WTC11 (cell line): Measurements from ENCODE around the gene VEGFD. TPM values are rescaled to one million over a fixed set of nuclear protein-coding genes. Genes with fewer than 3 reads are reported as not detected.
A peak's percentile ranks its signal among the peaks of the same experiment; 100 is the strongest.

Experiments used
- ATAC-seq: fragments of 200-7000 bp; cut with Tn5 transposase; 2 replicates; pipeline ENCODE4 v1.10.0; 2021; ENCODE audit warnings: mild to moderate bottlenecking, moderate library complexity
- CTCF ChIA-PET: fragments of 300-600 bp; sonication (Branson Sonifier 250); formaldehyde crosslinking; loops from one replicate; lab custom pipeline; 2021; ENCODE audit warnings: antibody characterized with exemption; lab: Charles Lee
- POLR2A ChIA-PET: fragments of 350-600 bp; sonication (Branson Sonifier 250); formaldehyde crosslinking; loops from one replicate; lab custom pipeline; 2021; ENCODE audit warnings: antibody characterized with exemption; lab: Charles Lee
- DNase-seq: peaks from one replicate; pipeline ENCODE4 v3.0.0; 2021; ENCODE audit warnings: low spot score
- H3K27ac Mint-ChIP-seq: 2 replicates; pipeline ENCODE4 v1.8.0; 2021; ENCODE audit warnings: mixed read lengths
- H3K27me3 Mint-ChIP-seq: 2 replicates; pipeline ENCODE4 v1.8.0; 2021; ENCODE audit warnings: low read depth, mild to moderate bottlenecking, moderate library complexity, mixed read lengths
- H3K36me3 Mint-ChIP-seq: 2 replicates; pipeline ENCODE4 v1.8.0; 2021; ENCODE audit warnings: mixed read lengths
- H3K4me1 Mint-ChIP-seq: 2 replicates; pipeline ENCODE4 v1.8.0; 2022; ENCODE audit warnings: mixed read lengths
- H3K4me3 Mint-ChIP-seq: 2 replicates; pipeline ENCODE4 v1.8.0; 2021; ENCODE audit warnings: mild to moderate bottlenecking, moderate library complexity, mixed read lengths
- H3K9me3 Mint-ChIP-seq: 2 replicates; pipeline ENCODE4 v1.8.0; 2021; ENCODE audit warnings: mixed read lengths
- ATF3 ChIP-seq: sonication (generic); formaldehyde crosslinking; conservative IDR thresholded peaks from 2 replicates; pipeline ENCODE4 v1.8.1; 2022; ENCODE audit warnings: mild to moderate bottlenecking, missing genetic modification reagents
- CREB1 ChIP-seq: sonication (generic); formaldehyde crosslinking; IDR thresholded peaks from 2 replicates; pipeline ENCODE4 v1.8.0; 2023; ENCODE audit warnings: mild to moderate bottlenecking, missing genetic modification reagents
- E2F1 ChIP-seq: sonication (generic); formaldehyde crosslinking; IDR thresholded peaks from 2 replicates; pipeline ENCODE4 v1.8.0; 2022; ENCODE audit warnings: mild to moderate bottlenecking, missing genetic modification reagents
- E2F4 ChIP-seq: sonication (generic); formaldehyde crosslinking; IDR thresholded peaks from 2 replicates; pipeline ENCODE4 v1.8.1; 2022; ENCODE audit warnings: low read depth, mild to moderate bottlenecking, moderate library complexity, missing genetic modification reagents, borderline replicate concordance
- EMX1 ChIP-seq: fragments of 250-450 bp; sonication (Bioruptor Pico); IDR thresholded peaks from 2 replicates; pipeline ENCODE4 v1.8.0; 2021; ENCODE audit warnings: mild to moderate bottlenecking
- ESRRA ChIP-seq: sonication (generic); formaldehyde crosslinking; IDR thresholded peaks from 2 replicates; pipeline ENCODE4 v1.8.1; 2022; ENCODE audit warnings: mild to moderate bottlenecking, missing genetic modification reagents, borderline replicate concordance
- FOXP1 ChIP-seq: sonication (generic); formaldehyde crosslinking; IDR thresholded peaks from 2 replicates; pipeline ENCODE4 v1.8.0; 2022; ENCODE audit warnings: missing genetic modification reagents, mild to moderate bottlenecking, moderate library complexity, borderline replicate concordance
- GABPB1 ChIP-seq: sonication (generic); formaldehyde crosslinking; IDR thresholded peaks from 2 replicates; pipeline ENCODE4 v1.8.1; 2023; ENCODE audit warnings: mild to moderate bottlenecking, missing genetic modification reagents
- IRF2 ChIP-seq: sonication (generic); formaldehyde crosslinking; IDR thresholded peaks from 2 replicates; pipeline ENCODE4 v1.8.0; 2022; ENCODE audit warnings: low read depth, missing genetic modification reagents, borderline replicate concordance
- KAT7 ChIP-seq: sonication (generic); formaldehyde crosslinking; IDR thresholded peaks from 2 replicates; pipeline ENCODE4 v1.8.1; 2023; ENCODE audit warnings: missing genetic modification reagents, mild to moderate bottlenecking, borderline replicate concordance
- MAX ChIP-seq: sonication (generic); formaldehyde crosslinking; IDR thresholded peaks from 2 replicates; pipeline ENCODE4 v1.8.0; 2022; ENCODE audit warnings: mild to moderate bottlenecking, missing genetic modification reagents
- NFATC4 ChIP-seq: fragments of 250-450 bp; sonication (Bioruptor Pico); IDR thresholded peaks from 2 replicates; pipeline ENCODE4 v1.9.0; 2021; ENCODE audit warnings: mild to moderate bottlenecking
- OVOL2 ChIP-seq: fragments of 250-450 bp; sonication (Bioruptor Pico); IDR thresholded peaks from 2 replicates; pipeline ENCODE4 v1.9.0; 2021; ENCODE audit warnings: mild to moderate bottlenecking, borderline replicate concordance
- SMAD4 ChIP-seq: sonication (generic); formaldehyde crosslinking; IDR thresholded peaks from 2 replicates; pipeline ENCODE4 v1.8.0; 2022; ENCODE audit warnings: mild to moderate bottlenecking, missing genetic modification reagents
- SOX15 ChIP-seq: fragments of 250-450 bp; sonication (Bioruptor Pico); IDR thresholded peaks from 2 replicates; pipeline ENCODE4 v1.9.0; 2021; ENCODE audit warnings: mild to moderate bottlenecking
- TCF7 ChIP-seq: sonication (generic); formaldehyde crosslinking; IDR thresholded peaks from 2 replicates; pipeline ENCODE4 v1.8.0; 2022; ENCODE audit warnings: mild to moderate bottlenecking, low read depth, missing genetic modification reagents, moderate library complexity
- USF2 ChIP-seq: sonication (generic); formaldehyde crosslinking; IDR thresholded peaks from 2 replicates; pipeline ENCODE4 v1.8.1; 2023; ENCODE audit warnings: mild to moderate bottlenecking, missing genetic modification reagents, moderate library complexity
- ZMAT4 ChIP-seq: fragments of 250-450 bp; sonication (Bioruptor Pico); IDR thresholded peaks from 2 replicates; pipeline ENCODE4 v1.9.0; 2021; ENCODE audit warnings: mild to moderate bottlenecking
- ZNF232 ChIP-seq: sonication (generic); formaldehyde crosslinking; IDR thresholded peaks from 2 replicates; pipeline ENCODE4 v1.8.0; 2022; ENCODE audit warnings: mild to moderate bottlenecking, missing genetic modification reagents
- ZNF425 ChIP-seq: fragments of 250-450 bp; sonication (Bioruptor Pico); conservative IDR thresholded peaks from 2 replicates; pipeline ENCODE4 v1.9.0; 2021; ENCODE audit warnings: mild to moderate bottlenecking
- ZNF532 ChIP-seq: fragments of 250-450 bp; sonication (Bioruptor Pico); IDR thresholded peaks from 2 replicates; pipeline ENCODE4 v1.9.0; 2021; ENCODE audit warnings: mild to moderate bottlenecking, borderline replicate concordance
- total RNA-seq: library from RNA; stranded (reverse); gene quantifications from 3 replicates; pipeline ENCODE4 v1.2.3, GENCODE V29; 2021

The VEGFD gene
- total RNA-seq, 1 experiment from 2014 or later = not detected

- TF ChIP-seq SOX15 (no peak), IRF2 (CRISPR knock-in tag) (no peak), SMAD4 (CRISPR knock-in tag) (no peak), FOXP1 (CRISPR knock-in tag) (no peak), OVOL2 (CRISPR knock-in tag) (no peak), ATF3 (no peak)
- TF ChIP-seq, all 79 proteins: peak for 0
Measured at GRCh38 chrX:15399962-15400391, 15.8 kb upstream of the VEGFD start (continued).

GRCh38 chrX:15398874-15399273, 14.7 kb upstream of the VEGFD start:
- Mint-ChIP-seq H3K27ac (peak overlapping the region; percentile 96), H3K9me3 (peaks cover 8% of the 10 kb centered on the region), H3K4me3 (peak overlapping the region; percentile 24; the same call in 1 of the 2 replicates)
- DNase-seq = no peak
- POLR2A ChIA-PET = no interaction called here
- TF ChIP-seq E2F1 (CRISPR knock-in tag) (no peak), KAT7 (no peak), CREB1 (CRISPR knock-in tag) (no peak), ZNF532 (no peak), ZMAT4 (CRISPR knock-in tag) (no peak), ZNF232 (no peak)
- TF ChIP-seq, all 79 proteins: peak for 0
- peaks cover 4% of the 10 kb centered on the region for H3K36me3 Mint-ChIP-seq
- no peaks in the 10 kb centered on the region for H3K27me3 Mint-ChIP-seq
- no peak for ATAC-seq
- H3K4me1 Mint-ChIP-seq = peaks cover 21% of the 10 kb centered on the region
- CTCF ChIA-PET = no interaction called here

GRCh38 chrX:15395789-15396188, 11.6 kb upstream of the VEGFD start:
- Mint-ChIP-seq H3K4me3 (no peak overlapping the region), H3K9me3 (peaks cover 8% of the 10 kb centered on the region), H3K4me1 (peaks cover 24% of the 10 kb centered on the region), H3K27me3 (no peaks in the 10 kb centered on the region), H3K27ac (no peak overlapping the region), H3K36me3 (peaks cover 4% of the 10 kb centered on the region)
- ChIA-PET POLR2A (no interaction called here), CTCF (no interaction called here)
- ATAC-seq (no peak), DNase-seq (no peak)
- TF ChIP-seq EMX1 (CRISPR knock-in tag) = no peak
- no peak for TF ChIP-seq USF2 (CRISPR knock-in tag)
- no peak for TF ChIP-seq MAX (CRISPR knock-in tag)
- TF ChIP-seq ESRRA (CRISPR knock-in tag) = no peak
- no peak for TF ChIP-seq ZNF425 (CRISPR knock-in tag)
- TF ChIP-seq E2F4 (CRISPR knock-in tag) = no peak
- no peak for TF ChIP-seq TCF7 (CRISPR knock-in tag)
- TF ChIP-seq GABPB1 (CRISPR knock-in tag) = no peak
- TF ChIP-seq NFATC4 = no peak
- TF ChIP-seq ATF3 = no peak
